B cell (primary cell): ENCODE measurements around the gene CYGB. TPM values are rescaled to one million over a fixed set of nuclear protein-coding genes. Genes with fewer than 3 reads are reported as not detected.

Experiments
- ATAC-seq: fragments of 200-7000 bp; cut with Tn5 transposase; one replicate; pipeline ENCODE4 v1.10.0; 2021; ENCODE audit warnings: low read depth, mild to moderate bottlenecking, moderate number of reproducible peaks, moderate library complexity
- CTCF ChIA-PET: fragments of 350-600 bp; sonication (Branson Sonifier 250); formaldehyde crosslinking; loops from one replicate; lab custom pipeline; 2021; ENCODE audit warnings: antibody characterized with exemption, inconsistent platforms; lab: Charles Lee
- POLR2A ChIA-PET: fragments of 350-600 bp; sonication (Branson Sonifier 250); formaldehyde crosslinking; loops from one replicate; lab custom pipeline; 2021; ENCODE audit warnings: antibody characterized with exemption; lab: Charles Lee
- DNase-seq: peaks from one replicate; pipeline ENCODE4 v3.0.0; 2013
- H2AFZ ChIP-seq: 2 replicates; pipeline ENCODE4 v1.6.1; 2012; ENCODE audit warnings: mild to moderate bottlenecking, low read depth, low read length; ENCODE audit not compliant: insufficient read depth, poor library complexity, severe bottlenecking
- H3K27ac ChIP-seq, 2 donors: 1 replicate in 1 of 2; 2 replicates in 1 of 2; pipeline ENCODE4 v1.5.1; 2012 to 2013; ENCODE audit warnings: low read length in 2 of 2, mild to moderate bottlenecking in 2 of 2, moderate library complexity in 1 of 2
- H3K27me3 ChIP-seq, 4 experiments: fragments of 200-600 bp in 1 of 4; sonication (generic) in 1 of 4; replicated peaks in 1 of 4; 1 replicate in 2 of 4; 2 replicates in 2 of 4; pipeline versions ENCODE4 v1.6.1 to v1.7.0; 2013 to 2016; ENCODE audit warnings: low read length in 3 of 4, mild to moderate bottlenecking in 2 of 4, mixed read lengths in 1 of 4, moderate library complexity in 1 of 4; ENCODE audit not compliant: insufficient read depth in 4 of 4, control insufficient read depth in 3 of 4; ENCODE audit errors: control extremely low read depth in 1 of 4
- H3K36me3 ChIP-seq, 2 experiments: replicated peaks in 1 of 2; 1 replicate in 1 of 2; 2 replicates in 1 of 2; pipeline versions ENCODE4 v1.6.1 to v1.7.1; 2013; ENCODE audit warnings: low read length in 1 of 2; ENCODE audit not compliant: insufficient read depth in 2 of 2, control insufficient read depth in 1 of 2; ENCODE audit errors: control extremely low read depth in 1 of 2, extremely low read depth in 1 of 2
- H3K4me1 ChIP-seq, 2 donors: fragments of 200-600 bp in 1 of 2; sonication (generic) in 1 of 2; 1 replicate in 1 of 2; 2 replicates in 1 of 2; pipeline versions ENCODE4 v1.5.1 to v1.6.1; 2013 to 2017; ENCODE audit warnings: low read length in 2 of 2; ENCODE audit not compliant: control insufficient read depth in 2 of 2, insufficient read depth in 2 of 2
- H3K4me2 ChIP-seq: replicated peaks from 2 replicates; pipeline ENCODE3; 2012; ENCODE audit warnings: mild to moderate bottlenecking, low read depth, low read length; ENCODE audit not compliant: poor library complexity, severe bottlenecking
- H3K4me3 ChIP-seq, 5 experiments: fragments of 200-600 bp in 1 of 5; sonication (generic) in 1 of 5; 1 replicate in 3 of 5; 2 replicates in 2 of 5; pipeline versions ENCODE4 v1.5.1 to v1.7.0; 2011 to 2016; ENCODE audit warnings: low read length in 4 of 5, mild to moderate bottlenecking in 4 of 5, low read depth in 2 of 5, control low read depth in 1 of 5, moderate library complexity in 1 of 5; ENCODE audit not compliant: insufficient read depth in 1 of 5; ENCODE audit errors: control extremely low read depth in 1 of 5, extremely low read depth in 1 of 5
- H3K79me2 ChIP-seq: fragments of 200-600 bp; sonication (generic); one replicate; pipeline ENCODE4 v1.6.0; 2016; ENCODE audit warnings: low read length; ENCODE audit not compliant: control insufficient read depth, insufficient read depth
- H3K9ac ChIP-seq: fragments of 200-600 bp; sonication (generic); 2 replicates; pipeline ENCODE4 v1.6.1; 2017; ENCODE audit warnings: mild to moderate bottlenecking, low read length, moderate library complexity
- H3K9me3 ChIP-seq, 3 donors: one replicate each; pipeline versions ENCODE4 v1.6.1 to v1.7.1; 2013; ENCODE audit warnings: low read length in 2 of 3; ENCODE audit not compliant: control insufficient read depth in 2 of 3, insufficient read depth in 1 of 3; ENCODE audit errors: control extremely low read depth in 1 of 3
- H4K20me1 ChIP-seq: 2 replicates; pipeline ENCODE4 v1.6.0; 2012; ENCODE audit warnings: mild to moderate bottlenecking, low read length; ENCODE audit not compliant: insufficient read depth, control insufficient read depth, poor library complexity, severe bottlenecking
- H3K27ac Mint-ChIP-seq: one replicate; pipeline ENCODE4 v1.8.0; 2021; ENCODE audit warnings: mixed read lengths
- H3K27me3 Mint-ChIP-seq: one replicate; pipeline ENCODE4 v1.8.0; 2021; ENCODE audit warnings: mixed read lengths
- H3K4me1 Mint-ChIP-seq: one replicate; pipeline ENCODE4 v1.8.0; 2021; ENCODE audit warnings: mixed read lengths
- H3K4me3 Mint-ChIP-seq: one replicate; pipeline ENCODE4 v1.8.0; 2021; ENCODE audit warnings: mixed read lengths
- H3K9me3 Mint-ChIP-seq: one replicate; pipeline ENCODE4 v1.8.0; 2022; ENCODE audit warnings: mixed read lengths; ENCODE audit not compliant: insufficient read depth
- CTCF ChIP-seq: fragments of 200-600 bp; IDR thresholded peaks from one replicate; pipeline ENCODE4 v1.8.0; 2022; ENCODE audit warnings: antibody characterized with exemption, mild to moderate bottlenecking
- EZH2 ChIP-seq: IDR thresholded peaks from 2 replicates; pipeline ENCODE4 v1.6.1; 2012; ENCODE audit warnings: borderline replicate concordance, low read depth, mild to moderate bottlenecking, moderate library complexity, low read length; ENCODE audit not compliant: insufficient read depth, poor library complexity, severe bottlenecking
- whole genome bisulfite sequencing: methylation state at CpG from one replicate; pipeline ENCODE4 v1.1.5; 2013; ENCODE audit warnings: missing lambda C conversion rate; ENCODE audit not compliant: insufficient coverage; 5-methylcytosine and 5-hydroxymethylcytosine counted together
- intact Hi-C: fragments of 100-400 bp; cut with micrococcal nuclease; formaldehyde crosslinking; loops from one replicate; pipeline ENCODE4 v1.10.0; 2022
- polyA plus RNA-seq: library from polyadenylated mRNA; depleted of rRNA; stranded (reverse); fragments of >200 nt; gene quantifications from 2 replicates; pipeline ENCODE4 v1.2.3, GENCODE V29; 2012
- total RNA-seq, 2 donors: library from RNA; stranded (reverse); fragments of 120-200 nt in 1 of 2; gene quantifications; 1 replicate in 1 of 2; 2 replicates in 1 of 2; pipeline versions ENCODE4 v1.2.3 to v1.2.4, GENCODE V29; 2013 to 2022

The CYGB gene
- total and polyA plus RNA-seq, 2 donors (not counting 1 experiment from before 2014, with no cell fraction given) = 0.42 to 2.7 TPM

- POLR2A ChIA-PET = interaction anchor here (0.5 to 2.9 kb wide), 7 partner anchors 11 to 37 kb away, joined by 3 to 31 read pairs (median 11); partner anchors contain the start of gene RHBDF2
- H3K4me1 ChIP-seq = peaks cover 48 to 57% of the 10 kb centered on the region in 2 donors
- peaks cover 43% of the 10 kb centered on the region for H3K79me2 ChIP-seq
- peak overlapping the region; percentile 97 to 99 for H3K27ac ChIP-seq
- H3K9me3 Mint-ChIP-seq = no peaks in the 10 kb centered on the region
- peak overlapping the region; percentile 84 for H3K4me3 Mint-ChIP-seq
- no peaks in the 10 kb centered on the region for H3K9me3 ChIP-seq
- peaks cover 50% of the 10 kb centered on the region for H3K4me1 Mint-ChIP-seq
- no peaks in the 10 kb centered on the region for H3K27me3 ChIP-seq
- ATAC-seq = no peak
- DNase-seq = peak; percentile 43
- peak overlapping the region; percentile 98 for H3K4me2 ChIP-seq
- TF ChIP-seq CTCF = no peak
- no peak for TF ChIP-seq EZH2
- intact Hi-C loops = loop anchor here (5.0 kb wide), 1 partner anchor 143 kb away; no protein-coding TSS in a partner anchor
- 49% methylated on average over 15 of the region's 20 CpGs for WGBS
- no peaks in the 10 kb centered on the region for H3K36me3 ChIP-seq
- no peaks in the 10 kb centered on the region for H4K20me1 ChIP-seq
- peak overlapping the region; percentile 77 for H3K9ac ChIP-seq
- H3K27me3 Mint-ChIP-seq = no peaks in the 10 kb centered on the region
- CTCF ChIA-PET = interaction anchor here (0.6 to 5.2 kb wide), 12 partner anchors 8 to 132 kb away, joined by 3 to 52 read pairs (median 8); partner anchors contain the start of genes AANAT, CYGB and PRCD
- H2AFZ ChIP-seq = peak overlapping the region; percentile 72
- peak overlapping the region; percentile 90 for H3K27ac Mint-ChIP-seq
- peak overlapping the region in 4 of 5 experiments; percentile 27 to 77 (median 71) for H3K4me3 ChIP-seq
Measured at GRCh38 chr17:76529224-76530094, 8.1 kb downstream of the CYGB start.
